Astrocyte (in vitro differentiated cells and primary cell): ENCODE measurements around the gene RALGPS1. TPM values are rescaled to one million over a fixed set of nuclear protein-coding genes. Genes with fewer than 3 reads are reported as not detected.

Experiments
- DNase-seq: peaks from one replicate; pipeline ENCODE4 v3.0.0-alpha.2; 2010; ENCODE audit warnings: low read depth
- FAIRE-seq: peaks from 2 replicates; lab custom pipeline; 2011; peaks lifted over from hg19 to GRCh38; lab: Jason Lieb, UNC
- H2AFZ ChIP-seq: 2 replicates; pipeline ENCODE4 v1.6.0; 2012; ENCODE audit warnings: low read depth, low read length, inconsistent platforms
- H3K27ac ChIP-seq: 2 replicates; pipeline ENCODE4 v1.5.1; 2011; ENCODE audit warnings: low read depth, low read length, inconsistent platforms
- H3K27me3 ChIP-seq: 2 replicates; pipeline ENCODE4 v1.6.0; 2011; ENCODE audit warnings: low read length, inconsistent platforms; ENCODE audit not compliant: insufficient read depth
- H3K36me3 ChIP-seq: 2 replicates; pipeline ENCODE4 v1.5.1; 2011; ENCODE audit warnings: low read length, inconsistent platforms; ENCODE audit not compliant: insufficient read depth
- H3K4me1 ChIP-seq: 2 replicates; pipeline ENCODE4 v1.5.1; 2011; ENCODE audit warnings: low read length, inconsistent platforms; ENCODE audit not compliant: insufficient read depth
- H3K4me2 ChIP-seq: 2 replicates; pipeline ENCODE4 v1.6.0; 2012; ENCODE audit warnings: low read length, inconsistent platforms
- H3K4me3 ChIP-seq: 2 replicates; pipeline ENCODE4 v1.5.1; 2011; ENCODE audit warnings: low read depth, mild to moderate bottlenecking, low read length, inconsistent platforms; ENCODE audit not compliant: insufficient read depth
- H3K79me2 ChIP-seq: 2 replicates; pipeline ENCODE4 v1.6.0; 2012; ENCODE audit warnings: mild to moderate bottlenecking, low read length, inconsistent platforms; ENCODE audit not compliant: insufficient read depth
- H3K9ac ChIP-seq: 2 replicates; pipeline ENCODE4 v1.6.0; 2012; ENCODE audit warnings: mild to moderate bottlenecking, low read length, inconsistent platforms
- H3K9me3 ChIP-seq: 2 replicates; pipeline ENCODE4 v1.5.1; 2012; ENCODE audit warnings: low read depth, mild to moderate bottlenecking, low read length, inconsistent platforms; ENCODE audit not compliant: insufficient read depth
- H4K20me1 ChIP-seq: 2 replicates; pipeline ENCODE4 v1.6.0; 2012; ENCODE audit warnings: low read length, inconsistent platforms; ENCODE audit not compliant: insufficient read depth
- H3K27ac Mint-ChIP-seq: one replicate; pipeline ENCODE4 v1.8.0; 2021; ENCODE audit warnings: mild to moderate bottlenecking, mixed read lengths; ENCODE audit not compliant: unreplicated experiment
- H3K27me3 Mint-ChIP-seq: one replicate; pipeline ENCODE4 v1.8.0; 2021; ENCODE audit warnings: low read depth, mixed read lengths; ENCODE audit not compliant: unreplicated experiment
- H3K36me3 Mint-ChIP-seq: one replicate; pipeline ENCODE4 v1.8.0; 2021; ENCODE audit warnings: low read depth, mixed read lengths; ENCODE audit not compliant: unreplicated experiment
- H3K4me1 Mint-ChIP-seq: one replicate; pipeline ENCODE4 v1.8.0; 2021; ENCODE audit warnings: low read depth, mixed read lengths; ENCODE audit not compliant: unreplicated experiment
- H3K4me3 Mint-ChIP-seq: one replicate; pipeline ENCODE4 v1.8.0; 2021; ENCODE audit warnings: mild to moderate bottlenecking, moderate library complexity, mixed read lengths; ENCODE audit not compliant: unreplicated experiment
- H3K9me3 Mint-ChIP-seq: one replicate; pipeline ENCODE4 v1.8.0; 2021; ENCODE audit warnings: mild to moderate bottlenecking, mixed read lengths; ENCODE audit not compliant: unreplicated experiment
- CTCF ChIP-seq: IDR thresholded peaks from 2 replicates; pipeline ENCODE4 v1.5.1; 2011; ENCODE audit warnings: low read depth, mild to moderate bottlenecking, inconsistent platforms, low read length, moderate library complexity; ENCODE audit not compliant: insufficient read depth
- EZH2 ChIP-seq: IDR thresholded peaks from 2 replicates; pipeline ENCODE4 v1.6.1; 2012; ENCODE audit warnings: mild to moderate bottlenecking, low read length, inconsistent platforms; ENCODE audit not compliant: insufficient read depth
- total RNA-seq: library from RNA; stranded (reverse); gene quantifications from 2 replicates; pipeline ENCODE4 v1.2.1, GENCODE V29; 2021

The RALGPS1 gene
- total RNA-seq, 1 donor from 2014 or later: 2.8 TPM

DNA sequence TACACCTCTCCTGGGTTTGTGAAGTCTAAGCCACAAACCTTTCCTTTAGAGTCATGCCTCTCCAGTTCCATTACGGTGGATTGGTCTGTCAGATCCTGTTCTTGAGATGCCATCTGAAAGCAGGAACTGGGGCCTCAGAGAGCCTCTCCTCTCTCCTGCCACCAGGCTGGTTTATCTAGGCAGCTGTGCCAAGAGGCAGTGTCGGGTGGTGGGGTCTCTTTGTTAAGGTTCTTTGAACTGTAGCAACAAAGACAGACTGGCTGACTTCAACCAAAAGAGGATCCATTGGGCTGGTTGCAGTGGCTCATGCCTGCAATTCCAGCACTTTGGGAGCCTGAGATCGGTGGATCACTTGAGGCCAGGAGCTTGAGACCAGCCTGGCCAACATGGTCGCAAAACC lies 273.8 kb downstream of the RALGPS1 start:
- Histone ChIP-seq H2AFZ (no peak overlapping the region), H3K27me3 (peaks cover 21% of the 10 kb centered on the region), H3K9ac (no peak overlapping the region), H3K36me3 (no peaks in the 10 kb centered on the region), H3K4me2 (peak overlapping the region; percentile 66), H3K4me3 (no peak overlapping the region), H3K9me3 (no peaks in the 10 kb centered on the region), H4K20me1 (no peaks in the 10 kb centered on the region), H3K4me1 (peaks cover 25% of the 10 kb centered on the region), H3K27ac (no peak overlapping the region), H3K79me2 (no peaks in the 10 kb centered on the region)
- TF ChIP-seq CTCF: no peak
- no peak for TF ChIP-seq EZH2
- H3K4me3 Mint-ChIP-seq: no peak overlapping the region
- H3K9me3 Mint-ChIP-seq: peaks cover 5% of the 10 kb centered on the region
- DNase-seq: no peak
- H3K36me3 Mint-ChIP-seq: no peaks in the 10 kb centered on the region
- peaks cover 21% of the 10 kb centered on the region for H3K4me1 Mint-ChIP-seq
- no peak for FAIRE-seq
- peaks cover 22% of the 10 kb centered on the region for H3K27me3 Mint-ChIP-seq
- H3K27ac Mint-ChIP-seq: no peak overlapping the region

DNA sequence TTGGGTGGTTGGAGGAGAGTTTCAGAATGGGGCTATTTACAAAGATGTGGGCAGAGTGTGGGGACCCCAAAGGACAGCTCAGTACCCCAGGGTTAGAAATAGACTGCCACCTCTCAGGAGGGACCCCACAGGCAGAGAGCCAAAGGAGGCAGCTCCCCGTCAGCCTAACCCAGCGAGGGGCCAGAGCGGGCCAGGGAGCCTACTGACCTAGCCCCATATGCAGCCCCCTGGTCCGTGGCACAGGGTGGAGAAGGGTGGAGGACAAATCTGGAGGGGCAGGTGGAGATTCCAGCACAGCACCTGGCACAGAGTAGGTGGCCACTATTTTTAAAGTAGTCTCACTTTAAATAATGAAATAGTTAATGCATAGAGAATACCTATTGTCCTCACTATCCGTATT lies 275.0 kb downstream of the RALGPS1 start:
- Histone ChIP-seq H3K4me2 (no peak overlapping the region), H3K4me1 (peaks cover 25% of the 10 kb centered on the region), H3K4me3 (no peak overlapping the region), H3K36me3 (no peaks in the 10 kb centered on the region), H3K79me2 (no peaks in the 10 kb centered on the region), H2AFZ (no peak overlapping the region), H4K20me1 (no peaks in the 10 kb centered on the region), H3K27me3 (peaks cover 21% of the 10 kb centered on the region), H3K27ac (no peak overlapping the region), H3K9me3 (no peaks in the 10 kb centered on the region), H3K9ac (no peak overlapping the region)
- no peak overlapping the region for H3K4me3 Mint-ChIP-seq
- no peaks in the 10 kb centered on the region for H3K36me3 Mint-ChIP-seq
- FAIRE-seq (no peak), DNase-seq (no peak)
- H3K9me3 Mint-ChIP-seq: peaks cover 5% of the 10 kb centered on the region
- H3K27me3 Mint-ChIP-seq: peaks cover 22% of the 10 kb centered on the region
- TF ChIP-seq CTCF (no peak), EZH2 (no peak)
- peaks cover 18% of the 10 kb centered on the region for H3K4me1 Mint-ChIP-seq
- no peak overlapping the region for H3K27ac Mint-ChIP-seq

DNA sequence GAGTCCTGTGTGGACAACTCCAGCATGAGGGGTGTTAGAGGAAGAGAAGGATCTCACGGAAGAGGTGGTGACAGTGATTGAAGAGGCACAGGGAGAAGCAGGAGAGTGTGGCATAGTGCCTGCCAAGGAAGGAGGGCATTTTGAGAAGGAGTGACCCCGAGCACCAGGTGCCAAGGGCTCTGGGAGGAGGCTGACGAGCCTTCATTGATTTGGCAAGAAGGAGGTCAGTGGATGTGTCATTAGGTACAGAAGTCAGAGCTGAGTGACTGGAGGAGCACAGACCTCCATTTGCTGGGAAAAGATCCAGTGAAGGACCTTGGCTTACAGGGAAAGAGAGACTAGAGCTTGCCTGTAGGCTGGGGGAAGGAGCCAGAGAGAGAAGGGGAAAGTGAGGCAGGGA lies 278.2 kb downstream of the RALGPS1 start:
- Histone ChIP-seq H3K4me3 (no peak overlapping the region), H3K4me1 (peaks cover 5% of the 10 kb centered on the region), H4K20me1 (no peaks in the 10 kb centered on the region), H2AFZ (no peak overlapping the region), H3K9me3 (no peaks in the 10 kb centered on the region), H3K4me2 (no peak overlapping the region), H3K79me2 (no peaks in the 10 kb centered on the region), H3K9ac (no peak overlapping the region), H3K27me3 (peaks cover 20% of the 10 kb centered on the region), H3K36me3 (no peaks in the 10 kb centered on the region), H3K27ac (no peak overlapping the region)
- no peak for FAIRE-seq
- no peak overlapping the region for H3K4me3 Mint-ChIP-seq
- H3K27me3 Mint-ChIP-seq: peaks cover 21% of the 10 kb centered on the region
- no peak overlapping the region for H3K27ac Mint-ChIP-seq
- H3K36me3 Mint-ChIP-seq: no peaks in the 10 kb centered on the region
- peaks cover 7% of the 10 kb centered on the region for H3K4me1 Mint-ChIP-seq
- TF ChIP-seq CTCF (no peak), EZH2 (no peak)
- DNase-seq: no peak
- no peaks in the 10 kb centered on the region for H3K9me3 Mint-ChIP-seq
